Neural progenitor cell (in vitro differentiated cells): ENCODE data around the gene IQSEC3. TPM values are rescaled to one million over a fixed set of nuclear protein-coding genes. Genes with fewer than 3 reads are reported as not detected.
"Not testable (repeated sequence)": the region's sequence is repeated elsewhere in the genome, so short reads cannot be mapped to it uniquely, and the experiment has no call there.

Experiments
- DNase-seq: peaks from one replicate; pipeline ENCODE4 v3.0.0-alpha.2; 2016; ENCODE audit warnings: low spot score
- H2AFZ ChIP-seq: fragments of 200-600 bp; sonication (generic); replicated peaks from 2 replicates; pipeline ENCODE4 v1.6.1; 2016; ENCODE audit warnings: antibody characterized with exemption
- H3F3A ChIP-seq: fragments of 200-600 bp; sonication (generic); 2 replicates; pipeline ENCODE4 v1.6.1; 2016; ENCODE audit warnings: antibody characterized with exemption, low read depth
- H3K27ac ChIP-seq: fragments of 200-600 bp; sonication (generic); 2 replicates; pipeline ENCODE4 v1.5.1; 2016; ENCODE audit warnings: mild to moderate bottlenecking
- H3K27me3 ChIP-seq: fragments of 200-600 bp; sonication (generic); 2 replicates; pipeline ENCODE4 v1.6.1; 2016; ENCODE audit warnings: mild to moderate bottlenecking, moderate library complexity
- H3K36me3 ChIP-seq: fragments of 200-600 bp; sonication (generic); 2 replicates; pipeline ENCODE4 v1.5.1; 2016
- H3K4me1 ChIP-seq: fragments of 200-600 bp; sonication (generic); 2 replicates; pipeline ENCODE4 v1.6.1; 2016; ENCODE audit warnings: mixed run types
- H3K4me2 ChIP-seq: fragments of 200-600 bp; sonication (generic); 2 replicates; pipeline ENCODE4 v1.6.1; 2016
- H3K4me3 ChIP-seq: fragments of 200-600 bp; sonication (generic); 2 replicates; pipeline ENCODE4 v1.5.1; 2016
- H3K79me2 ChIP-seq: fragments of 200-600 bp; sonication (generic); 2 replicates; pipeline ENCODE4 v1.6.1; 2016; ENCODE audit warnings: low read depth
- H3K9ac ChIP-seq: fragments of 200-600 bp; sonication (generic); 2 replicates; pipeline ENCODE4 v1.6.1; 2016
- H3K9me3 ChIP-seq: fragments of 200-600 bp; sonication (generic); 2 replicates; pipeline ENCODE4 v1.5.1; 2016; ENCODE audit warnings: low read depth
- H4K20me1 ChIP-seq: fragments of 200-600 bp; sonication (generic); 2 replicates; pipeline ENCODE4 v1.6.1; 2016; ENCODE audit warnings: low read depth
- H3K27ac Mint-ChIP-seq: 3 replicates; pipeline ENCODE4 v1.8.0; 2021; ENCODE audit warnings: mixed read lengths
- H3K27me3 Mint-ChIP-seq: 2 replicates; pipeline ENCODE4 v1.8.0; 2022; ENCODE audit warnings: low read depth, mild to moderate bottlenecking, inconsistent platforms, moderate library complexity, mixed read lengths; ENCODE audit not compliant: insufficient read depth
- H3K36me3 Mint-ChIP-seq: 3 replicates; pipeline ENCODE4 v1.8.0; 2021; ENCODE audit warnings: mixed read lengths
- H3K4me1 Mint-ChIP-seq: 3 replicates; pipeline ENCODE4 v1.8.0; 2021; ENCODE audit warnings: mixed read lengths
- H3K4me3 Mint-ChIP-seq: 3 replicates; pipeline ENCODE4 v1.8.0; 2021; ENCODE audit warnings: mild to moderate bottlenecking, moderate library complexity, mixed read lengths
- H3K9me3 Mint-ChIP-seq: 3 replicates; pipeline ENCODE4 v1.8.0; 2020; ENCODE audit warnings: mixed read lengths
- CTCF ChIP-seq: fragments of 200-600 bp; sonication (generic); IDR thresholded peaks from 2 replicates; pipeline ENCODE4 v1.5.1; 2017; ENCODE audit warnings: antibody characterized with exemption, mild to moderate bottlenecking
- EZH2 ChIP-seq: fragments of 200-600 bp; sonication (generic); IDR thresholded peaks from 2 replicates; pipeline ENCODE4 v1.6.1; 2017; ENCODE audit warnings: antibody characterized with exemption, mild to moderate bottlenecking, moderate library complexity
- EZH2phosphoT487 ChIP-seq: fragments of 200-600 bp; sonication (generic); IDR thresholded peaks from 2 replicates; pipeline ENCODE4 v1.6.1; 2017; ENCODE audit warnings: antibody characterized with exemption
- total RNA-seq: library from RNA; depleted of rRNA; stranded (reverse); fragments of >200 nt; gene quantifications from 2 replicates; pipeline ENCODE4 v1.2.3, GENCODE V29; 2015; ENCODE audit warnings: low replicate concordance

IQSEC3 gene
- total RNA-seq, 1 donor from 2014 or later: 0.09 TPM

GRCh38 chr12:215116-215515 is 148.5 kb downstream of the IQSEC3 start:
- H3K4me1 Mint-ChIP-seq: peaks cover 35% of the 10 kb centered on the region
- H4K20me1 ChIP-seq: no peaks in the 10 kb centered on the region
- peaks cover 22% of the 10 kb centered on the region for H3K4me1 ChIP-seq
- H3K36me3 ChIP-seq: no peaks in the 10 kb centered on the region
- H3K9me3 ChIP-seq: no peaks in the 10 kb centered on the region
- no peak overlapping the region for H3K4me3 ChIP-seq
- no peak overlapping the region for H2AFZ ChIP-seq
- H3K27ac ChIP-seq: no peak overlapping the region
- no peak for DNase-seq
- no peaks in the 10 kb centered on the region for H3K79me2 ChIP-seq
- H3K9ac ChIP-seq: no peak overlapping the region
- no peaks in the 10 kb centered on the region for H3F3A ChIP-seq
- H3K9me3 Mint-ChIP-seq: no peaks in the 10 kb centered on the region
- H3K4me3 Mint-ChIP-seq: no peak overlapping the region
- TF ChIP-seq EZH2 (no peak), EZH2phosphoT487 (no peak), CTCF (no peak)
- H3K27me3 ChIP-seq: peaks cover 46% of the 10 kb centered on the region
- no peak overlapping the region for H3K4me2 ChIP-seq
- no peak overlapping the region for H3K27ac Mint-ChIP-seq
- H3K27me3 Mint-ChIP-seq: peaks cover 19% of the 10 kb centered on the region
- H3K36me3 Mint-ChIP-seq: no peaks in the 10 kb centered on the region

- Histone ChIP-seq H3K27me3 (peaks cover 27% of the 10 kb centered on the region), H3K4me1 (peaks cover 28% of the 10 kb centered on the region)
- not testable (repeated sequence) for H4K20me1 ChIP-seq, H3K9ac ChIP-seq, H3K79me2 ChIP-seq, H3K27ac Mint-ChIP-seq, DNase-seq, H3K27ac ChIP-seq, H3K9me3 ChIP-seq, H3K9me3 Mint-ChIP-seq, H3K4me2 ChIP-seq, H3F3A ChIP-seq, H3K36me3 ChIP-seq, H3K4me3 ChIP-seq, H2AFZ ChIP-seq, H3K36me3 Mint-ChIP-seq
- peaks cover 27% of the 10 kb centered on the region for H3K4me1 Mint-ChIP-seq
- peak overlapping the region; percentile 67 for H3K4me3 Mint-ChIP-seq
- peaks cover 20% of the 10 kb centered on the region for H3K27me3 Mint-ChIP-seq
Measured at GRCh38 chr12:217029-217428, 150.5 kb downstream of the IQSEC3 start.

DNA sequence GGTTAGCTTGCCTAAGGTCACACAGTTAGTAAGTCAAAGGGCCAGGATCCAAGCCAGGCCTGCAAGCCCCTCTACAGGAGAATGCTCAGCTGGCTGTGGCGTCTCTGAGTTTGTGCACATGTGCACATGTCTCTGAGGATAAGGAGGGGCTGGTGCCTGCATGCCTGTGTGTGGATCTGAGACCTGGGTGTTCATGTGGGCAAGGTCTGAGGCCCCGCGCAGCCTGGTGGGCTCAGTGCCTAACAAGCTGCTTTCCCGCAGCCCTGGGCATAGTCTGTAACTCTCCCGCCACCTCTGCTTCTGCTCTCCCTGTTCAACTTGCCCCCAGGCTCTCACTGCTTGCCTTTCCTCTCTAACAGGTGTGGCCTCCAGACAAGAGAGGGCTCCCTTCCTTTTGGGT is 151.7 kb downstream of the IQSEC3 start:
- Histone ChIP-seq H3F3A (no peaks in the 10 kb centered on the region), H4K20me1 (no peaks in the 10 kb centered on the region), H3K4me3 (no peak overlapping the region), H3K36me3 (no peaks in the 10 kb centered on the region), H3K79me2 (no peaks in the 10 kb centered on the region), H3K9me3 (no peaks in the 10 kb centered on the region), H2AFZ (no peak overlapping the region), H3K27ac (no peak overlapping the region), H3K27me3 (peaks cover 15% of the 10 kb centered on the region), H3K4me2 (no peak overlapping the region), H3K9ac (no peak overlapping the region), H3K4me1 (peaks cover 17% of the 10 kb centered on the region)
- no peaks in the 10 kb centered on the region for H3K36me3 Mint-ChIP-seq
- H3K9me3 Mint-ChIP-seq: no peaks in the 10 kb centered on the region
- DNase-seq: no peak
- H3K27me3 Mint-ChIP-seq: peaks cover 22% of the 10 kb centered on the region
- no peak overlapping the region for H3K4me3 Mint-ChIP-seq
- TF ChIP-seq EZH2phosphoT487: no peak
- no peak overlapping the region for H3K27ac Mint-ChIP-seq
- peaks cover 15% of the 10 kb centered on the region for H3K4me1 Mint-ChIP-seq

GRCh38 chr12:218728-219590 is 152.4 kb downstream of the IQSEC3 start:
- H3K36me3 Mint-ChIP-seq: no peaks in the 10 kb centered on the region
- Histone ChIP-seq H2AFZ (no peak overlapping the region), H3K79me2 (no peaks in the 10 kb centered on the region), H3K9me3 (no peaks in the 10 kb centered on the region), H3K27ac (no peak overlapping the region), H3F3A (no peaks in the 10 kb centered on the region), H3K36me3 (no peaks in the 10 kb centered on the region), H3K9ac (no peak overlapping the region), H4K20me1 (no peaks in the 10 kb centered on the region), H3K4me2 (no peak overlapping the region), H3K27me3 (peaks cover 7% of the 10 kb centered on the region), H3K4me1 (peaks cover 11% of the 10 kb centered on the region), H3K4me3 (no peak overlapping the region)
- H3K9me3 Mint-ChIP-seq: no peaks in the 10 kb centered on the region
- H3K27ac Mint-ChIP-seq: no peak overlapping the region
- DNase-seq: no peak
- H3K4me1 Mint-ChIP-seq: peaks cover 8% of the 10 kb centered on the region
- TF ChIP-seq CTCF: no peak
- TF ChIP-seq EZH2phosphoT487: no peak
- TF ChIP-seq EZH2: no peak
- peaks cover 24% of the 10 kb centered on the region for H3K27me3 Mint-ChIP-seq
- no peak overlapping the region for H3K4me3 Mint-ChIP-seq
